H1 (cell line): Measurements from ENCODE around the gene DAP. TPM values are rescaled to one million over a fixed set of nuclear protein-coding genes. Genes with fewer than 3 reads are reported as not detected.

Source experiments
- CTCF ChIA-PET: fragments of 300-600 bp; sonication (Branson Sonifier 250); formaldehyde crosslinking; loops from one replicate; lab custom pipeline; 2021; ENCODE audit not compliant: partially characterized antibody; lab: Charles Lee
- POLR2A ChIA-PET: fragments of 300-600 bp; sonication (Branson Sonifier 250); formaldehyde crosslinking; loops from one replicate; lab custom pipeline; 2021; ENCODE audit warnings: inconsistent platforms; ENCODE audit not compliant: partially characterized antibody; lab: Charles Lee
- DNase-seq, 2 experiments: peaks; one replicate each; pipeline versions ENCODE4 v3.0.0 to v3.0.0-alpha.2; 2010 to 2022; ENCODE audit warnings: low spot score in 2 of 2, low read depth in 1 of 2, mixed read lengths in 1 of 2
- FAIRE-seq: peaks from 2 replicates; lab custom pipeline; 2011; peaks lifted over from hg19 to GRCh38; lab: Jason Lieb, UNC
- H2AFZ ChIP-seq: 2 replicates; pipeline ENCODE4 v1.8.1; 2012; ENCODE audit warnings: low read length, inconsistent platforms
- H2AK5ac ChIP-seq: 2 replicates; pipeline ENCODE4 v1.6.1; 2013; ENCODE audit warnings: low read depth, low read length
- H2BK120ac ChIP-seq: replicated peaks from 2 replicates; pipeline ENCODE3; 2013; ENCODE audit warnings: low read depth, low read length, inconsistent platforms
- H2BK12ac ChIP-seq: 2 replicates; pipeline ENCODE4 v1.6.1; 2013; ENCODE audit warnings: low read depth, low read length
- H2BK15ac ChIP-seq: 2 replicates; pipeline ENCODE4 v1.6.1; 2013; ENCODE audit warnings: low read length
- H2BK20ac ChIP-seq: 2 replicates; pipeline ENCODE4 v1.6.1; 2013; ENCODE audit warnings: low read length
- H2BK5ac ChIP-seq: 2 replicates; pipeline ENCODE4 v1.6.1; 2013; ENCODE audit warnings: low read depth, low read length
- H3K14ac ChIP-seq: 2 replicates; pipeline ENCODE4 v1.6.1; 2013; ENCODE audit warnings: inconsistent platforms; ENCODE audit not compliant: insufficient read length
- H3K18ac ChIP-seq: 2 replicates; pipeline ENCODE4 v1.6.1; 2013; ENCODE audit warnings: low read length; ENCODE audit errors: extremely low read depth
- H3K23ac ChIP-seq: 2 replicates; pipeline ENCODE4 v1.6.1; 2013; ENCODE audit warnings: inconsistent platforms; ENCODE audit not compliant: insufficient read length
- H3K23me2 ChIP-seq: 2 replicates; pipeline ENCODE4 v1.6.1; 2013; ENCODE audit warnings: low read depth, low read length
- H3K27ac ChIP-seq: 2 replicates; pipeline ENCODE4 v1.6.1; 2011; ENCODE audit warnings: low read depth, low read length, inconsistent platforms
- H3K27me3 ChIP-seq, 4 experiments: replicated peaks in 1 of 4; 1 replicate in 1 of 4; 2 replicates in 3 of 4; pipeline versions ENCODE4 v1.6.1 to v1.8.1; 2011 to 2013; ENCODE audit warnings: low read length in 3 of 4, mild to moderate bottlenecking in 3 of 4, inconsistent platforms in 2 of 4, mixed read lengths in 2 of 4, moderate library complexity in 1 of 4; ENCODE audit not compliant: control insufficient read depth in 3 of 4, insufficient read depth in 3 of 4; ENCODE audit errors: extremely low read depth in 1 of 4
- H3K36me3 ChIP-seq, 4 experiments: 2 replicates each; pipeline versions ENCODE4 v1.6.1 to v1.8.1; 2011 to 2013; ENCODE audit warnings: mild to moderate bottlenecking in 4 of 4, low read length in 3 of 4, moderate library complexity in 2 of 4, control low read depth in 1 of 4, inconsistent platforms in 1 of 4; ENCODE audit not compliant: insufficient read depth in 4 of 4, control insufficient read depth in 2 of 4
- H3K4ac ChIP-seq: replicated peaks from 2 replicates; pipeline ENCODE3; 2013; ENCODE audit warnings: low read length, low read depth, mixed read lengths, inconsistent platforms; ENCODE audit not compliant: insufficient read length
- H3K4me1 ChIP-seq, 4 experiments: replicated peaks in 1 of 4; 1 replicate in 1 of 4; 2 replicates in 3 of 4; pipeline versions ENCODE4 v1.6.1 to v1.8.1; 2011 to 2013; ENCODE audit warnings: low read length in 3 of 4, inconsistent platforms in 2 of 4, mixed read lengths in 1 of 4; ENCODE audit not compliant: insufficient read depth in 4 of 4, control insufficient read depth in 3 of 4
- H3K4me2 ChIP-seq, 2 experiments: 2 replicates each; pipeline versions ENCODE4 v1.6.1 to v1.8.1; 2011 to 2013; ENCODE audit warnings: low read depth in 2 of 2, low read length in 2 of 2, control low read depth in 1 of 2, inconsistent platforms in 1 of 2, mild to moderate bottlenecking in 1 of 2; ENCODE audit not compliant: insufficient read depth in 1 of 2
- H3K4me3 ChIP-seq, 4 experiments: fragments of 200-600, 300-600 bp in 1 of 4; sonication (generic), shearing (Covaris generic), sonication (Bioruptor Twin) in 1 of 4; 2 replicates each; pipeline versions ENCODE4 v1.5.1 to v1.8.1; 2011 to 2016; ENCODE audit warnings: low read length in 4 of 4, low read depth in 3 of 4, control low read depth in 2 of 4, inconsistent platforms in 2 of 4, mild to moderate bottlenecking in 2 of 4, mixed read lengths in 1 of 4, moderate library complexity in 1 of 4; ENCODE audit not compliant: insufficient read depth in 2 of 4; ENCODE audit errors: extremely low read depth in 1 of 4
- H3K56ac ChIP-seq: replicated peaks from 2 replicates; pipeline ENCODE3; 2013; ENCODE audit warnings: low read depth, mild to moderate bottlenecking, mixed read lengths, low read length, inconsistent platforms; ENCODE audit not compliant: insufficient read length
- H3K79me1 ChIP-seq: 2 replicates; pipeline ENCODE4 v1.6.1; 2013; ENCODE audit warnings: low read depth, low read length, control low read depth
- H3K79me2 ChIP-seq, 2 experiments: 2 replicates each; pipeline versions ENCODE4 v1.6.1 to v1.8.1; 2012 to 2013; ENCODE audit warnings: low read length in 2 of 2, mild to moderate bottlenecking in 2 of 2, inconsistent platforms in 1 of 2; ENCODE audit not compliant: insufficient read depth in 2 of 2, control insufficient read depth in 1 of 2
- H3K9ac ChIP-seq, 4 experiments: replicated peaks in 1 of 4; 1 replicate in 1 of 4; 2 replicates in 3 of 4; pipeline versions ENCODE4 v1.6.1 to v1.8.1; 2011 to 2013; ENCODE audit warnings: low read depth in 3 of 4, low read length in 3 of 4, control low read depth in 2 of 4, mild to moderate bottlenecking in 2 of 4, moderate library complexity in 2 of 4, inconsistent platforms in 1 of 4; ENCODE audit errors: extremely low read depth in 1 of 4
- H3K9me3 ChIP-seq, 2 experiments: 2 replicates each; pipeline versions ENCODE4 v1.6.1 to v1.8.1; 2012 to 2013; ENCODE audit warnings: mild to moderate bottlenecking in 2 of 2, moderate library complexity in 2 of 2, control low read depth in 1 of 2, inconsistent platforms in 1 of 2, low read depth in 1 of 2, low read length in 1 of 2, mixed read lengths in 1 of 2; ENCODE audit not compliant: insufficient read depth in 2 of 2
- H4K20me1 ChIP-seq, 2 experiments: replicated peaks in 1 of 2; 2 replicates each; pipeline versions ENCODE3 to v1.8.1; 2011 to 2013; ENCODE audit warnings: inconsistent platforms in 2 of 2, low read length in 2 of 2, mild to moderate bottlenecking in 1 of 2; ENCODE audit not compliant: insufficient read depth in 2 of 2, control insufficient read depth in 1 of 2
- H4K5ac ChIP-seq: 2 replicates; pipeline ENCODE4 v1.6.1; 2013; ENCODE audit warnings: low read length, low read depth, mixed read lengths, inconsistent platforms; ENCODE audit not compliant: insufficient read length
- H4K8ac ChIP-seq: 2 replicates; pipeline ENCODE4 v1.8.0; 2013; ENCODE audit warnings: mild to moderate bottlenecking, moderate library complexity, low read length, inconsistent platforms; ENCODE audit not compliant: insufficient read depth; ENCODE audit errors: extremely low read depth
- H4K91ac ChIP-seq: replicated peaks from 2 replicates; pipeline ENCODE3; 2013; ENCODE audit warnings: low read length, mixed read lengths, inconsistent platforms; ENCODE audit not compliant: insufficient read length
- EGR1 ChIP-seq: IDR thresholded peaks from 2 replicates; pipeline ENCODE4 v1.6.1; 2011; ENCODE audit warnings: low read depth, low read length, borderline replicate concordance
- PHF8 ChIP-seq: fragments of 200-600 bp; sonication (generic); conservative IDR thresholded peaks from 2 replicates; pipeline ENCODE4 v1.7.1; 2012; ENCODE audit warnings: low read depth, mild to moderate bottlenecking, inconsistent platforms, low read length, moderate library complexity
- SAP30 ChIP-seq: fragments of 300-600 bp; sonication (generic); IDR thresholded peaks from 2 replicates; pipeline ENCODE4 v1.7.1; 2012; ENCODE audit warnings: low read length, moderate library complexity, mild to moderate bottlenecking, inconsistent platforms; ENCODE audit not compliant: insufficient read depth, insufficient replicate concordance
- TEAD4 ChIP-seq: IDR thresholded peaks from 2 replicates; pipeline ENCODE4 v1.6.1; 2012; ENCODE audit warnings: low read depth, low read length, inconsistent platforms, mixed read lengths
- WGBS, 2 experiments: shearing (Covaris generic) in 1 of 2; methylation state at CpG; one replicate each; pipeline versions ENCODE4 v1.1.6 to v1.1.7; 2013 to 2015; ENCODE audit warnings: low lambda C conversion rate in 2 of 2, mixed read lengths in 2 of 2, inconsistent platforms in 1 of 2, low coverage in 1 of 2, missing lambda C conversion rate in 1 of 2; ENCODE audit not compliant: insufficient replicate concordance in 2 of 2, insufficient coverage in 1 of 2, insufficient read length in 1 of 2; ENCODE audit errors: extremely low coverage in 1 of 2, missing lambda C conversion rate in 1 of 2; 5-methylcytosine and 5-hydroxymethylcytosine counted together
- polyA plus RNA-seq, 7 experiments: library from polyadenylated mRNA; depleted of rRNA in 3 of 7; stranded (reverse) in 5 of 7; unstranded in 2 of 7; fragments of >200 nt in 5 of 7; fragments of 200-250 nt in 2 of 7; gene quantifications; 1 replicate in 5 of 7; 2 replicates in 1 of 7; 4 replicates in 1 of 7; pipeline versions ENCODE4 v1.2.1 to v1.2.3, GENCODE V29; 2011 to 2013; ENCODE audit warnings: missing spikeins in 2 of 7, mixed read lengths in 2 of 7
- total RNA-seq: library from RNA; stranded (reverse); fragmentation: NEBNext Ultra II Directional; extraction: Animal tissue kit (Norgen Biotek cat#: 25700); gene quantifications from 2 replicates; pipeline ENCODE4 v1.2.1, GENCODE V29; 2021
- TF ChIP-seq, protein P1 (sequence below): IDR thresholded peaks from 2 replicates; pipeline ENCODE4 v1.6.1; 2012; ENCODE audit warnings: low read length, inconsistent platforms

DAP gene
- total and polyA plus RNA-seq, 2 of the 8 experiments (the other 6 are each of a cell fraction or from before 2014, with no cell fraction given), result 26.2 to 44.4 TPM

DNA sequence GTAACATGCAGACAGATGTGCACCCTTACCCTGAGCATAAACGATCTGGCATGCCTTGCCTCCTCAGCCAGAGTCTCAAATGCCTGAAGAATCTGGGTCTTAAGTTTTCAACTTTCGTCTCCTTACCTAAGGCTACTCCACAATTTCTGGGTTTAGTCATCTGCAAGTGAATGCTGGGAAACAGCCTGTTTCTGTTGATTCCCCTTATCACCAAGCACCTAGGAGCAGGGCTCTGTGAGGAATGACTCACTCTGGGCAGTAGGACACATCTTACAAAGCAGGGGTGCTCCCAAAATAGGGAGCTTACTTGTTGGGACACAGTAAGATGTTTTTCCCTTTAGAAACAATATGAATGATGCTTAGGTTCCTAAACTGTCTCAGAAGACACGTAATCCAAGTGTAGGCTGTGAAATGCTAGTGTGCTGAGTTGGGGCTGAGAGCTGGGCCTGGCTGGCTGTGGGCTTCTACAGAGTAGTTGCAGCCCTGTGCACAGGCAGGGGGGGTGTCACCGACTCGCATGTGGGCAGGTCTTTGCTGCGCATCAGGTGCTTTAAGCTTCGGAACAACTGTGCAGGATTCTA is 58.0 kb downstream of the DAP start:
- H2BK15ac ChIP-seq, result no peak overlapping the region
- CTCF ChIA-PET, result interaction anchor here (0.8 to 5.6 kb wide), 44 partner anchors 8 to 488 kb away, joined by 3 to 45 read pairs (median 4); no protein-coding TSS in a partner anchor
- WGBS, 2 experiments, result 96% methylated on average over 7 of the region's 7 CpGs; no CpG with 5 or more reads in 1 of the 2 experiments
- no peaks in the 10 kb centered on the region for H3K27me3 ChIP-seq
- no peak overlapping the region for H3K18ac ChIP-seq
- H2AFZ ChIP-seq, result no peak overlapping the region
- H3K4ac ChIP-seq, result no peak overlapping the region
- H3K4me2 ChIP-seq, result no peak overlapping the region
- H2BK120ac ChIP-seq, result no peak overlapping the region
- H3K79me1 ChIP-seq, result peaks cover 4% of the 10 kb centered on the region; the same call in 1 of the 2 replicates
- no peak overlapping the region for H4K5ac ChIP-seq
- H4K91ac ChIP-seq, result no peak overlapping the region
- no peaks in the 10 kb centered on the region for H3K23me2 ChIP-seq
- H2AK5ac ChIP-seq, result no peak overlapping the region
- H2BK20ac ChIP-seq, result no peak overlapping the region
- H3K56ac ChIP-seq, result no peak overlapping the region
- no peaks in the 10 kb centered on the region for H3K79me2 ChIP-seq
- no peak overlapping the region for H3K23ac ChIP-seq
- H3K4me3 ChIP-seq, result no peak overlapping the region
- peak overlapping the region; percentile 1; the same call in 1 of the 2 replicates for H2BK5ac ChIP-seq
- no peak overlapping the region for H2BK12ac ChIP-seq
- H3K4me1 ChIP-seq, result peaks cover 4 to 19% (median 13%) of the 10 kb centered on the region in 4 experiments
- H3K14ac ChIP-seq, result no peak overlapping the region
- POLR2A ChIA-PET, result no interaction called here
- peaks cover 1 to 7% of the 10 kb centered on the region in 2 experiments for H4K20me1 ChIP-seq
- no peak for DNase-seq
- no peak for TF ChIP-seq EGR1
- TF ChIP-seq, protein P1, sequence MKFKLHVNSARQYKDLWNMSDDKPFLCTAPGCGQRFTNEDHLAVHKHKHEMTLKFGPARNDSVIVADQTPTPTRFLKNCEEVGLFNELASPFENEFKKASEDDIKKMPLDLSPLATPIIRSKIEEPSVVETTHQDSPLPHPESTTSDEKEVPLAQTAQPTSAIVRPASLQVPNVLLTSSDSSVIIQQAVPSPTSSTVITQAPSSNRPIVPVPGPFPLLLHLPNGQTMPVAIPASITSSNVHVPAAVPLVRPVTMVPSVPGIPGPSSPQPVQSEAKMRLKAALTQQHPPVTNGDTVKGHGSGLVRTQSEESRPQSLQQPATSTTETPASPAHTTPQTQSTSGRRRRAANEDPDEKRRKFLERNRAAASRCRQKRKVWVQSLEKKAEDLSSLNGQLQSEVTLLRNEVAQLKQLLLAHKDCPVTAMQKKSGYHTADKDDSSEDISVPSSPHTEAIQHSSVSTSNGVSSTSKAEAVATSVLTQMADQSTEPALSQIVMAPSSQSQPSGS, result no peak
- TF ChIP-seq PHF8, result no peak
- TF ChIP-seq SAP30, result no peak
- no peak for TF ChIP-seq TEAD4
- no peak overlapping the region for H3K27ac ChIP-seq
- H3K9ac ChIP-seq, result no peak overlapping the region
- FAIRE-seq, result no peak
- H3K9me3 ChIP-seq, result no peaks in the 10 kb centered on the region
- H4K8ac ChIP-seq, result no peak overlapping the region
- H3K36me3 ChIP-seq, result no peaks in the 10 kb centered on the region
